Activated CD4-positive, alpha-beta T cell treated with anti-CD3 and anti-CD28 coated beads for 1 hour (primary cell): ENCODE results near the gene IL18.
"Not testable (repeated sequence)": the region's sequence is repeated elsewhere in the genome, so short reads cannot be mapped to it uniquely, and the experiment has no call there.

Experiments used
- DNase-seq: peaks from one replicate; pipeline ENCODE4 v3.0.0-alpha.2; 2020

IL18 gene

GRCh38 chr11:112115386-112115785 is 48.5 kb downstream of the IL18 start:
- DNase-seq: no peak

DNA sequence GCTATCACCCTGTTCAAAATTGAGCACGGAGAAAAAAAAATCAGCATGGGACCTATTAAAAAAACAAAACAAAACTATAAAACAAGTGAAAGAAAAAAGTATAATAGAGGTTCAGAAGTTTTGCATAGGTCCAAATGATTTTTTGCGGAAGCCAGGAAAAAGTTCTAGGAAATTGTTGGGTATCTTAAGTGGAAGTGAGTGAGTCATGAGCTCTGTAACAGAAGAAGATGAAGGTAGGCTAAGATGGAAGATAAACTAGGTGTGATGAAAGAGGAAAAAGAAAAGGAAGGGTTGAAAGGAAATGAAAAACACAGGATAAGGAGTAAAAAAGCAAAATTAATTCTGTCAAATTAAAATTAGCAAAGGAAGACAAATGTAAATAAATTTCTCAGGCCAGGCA is 49.4 kb downstream of the IL18 start:
- no peak for DNase-seq

GRCh38 chr11:112113539-112114457 is 50.1 kb downstream of the IL18 start:
- no peak for DNase-seq

GRCh38 chr11:112106070-112106469 is 57.8 kb downstream of the IL18 start:
- DNase-seq: no peak

- no peak for DNase-seq
These were observed 60.4 kb downstream of the IL18 start for GRCh38 chr11:112103446-112103845.

- no peak for DNase-seq
These were observed 63.4 kb downstream of the IL18 start for GRCh38 chr11:112100462-112100861.

- DNase-seq: no peak
These were observed 66.0 kb downstream of the IL18 start for GRCh38 chr11:112097734-112098528.

DNA sequence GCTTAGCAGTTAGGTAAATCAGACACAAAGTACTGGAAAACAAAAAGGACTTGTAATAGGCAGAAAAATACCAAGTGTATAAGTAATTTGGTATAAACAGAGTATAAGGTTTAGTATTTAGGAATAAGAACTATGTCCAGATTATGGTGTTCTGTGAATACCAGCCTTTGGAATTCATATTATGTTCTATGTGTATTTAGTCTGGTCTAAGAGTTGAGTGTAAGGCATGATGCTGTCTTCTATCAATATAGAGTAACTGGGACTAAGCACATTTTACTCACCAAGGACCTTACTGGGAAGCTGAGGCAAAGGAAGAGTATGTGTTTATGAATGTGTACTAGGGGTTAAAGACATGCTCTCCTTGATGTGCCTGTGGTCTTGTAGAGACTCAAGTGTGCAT is 67.7 kb downstream of the IL18 start:
- no peak for DNase-seq

- not testable (repeated sequence) for DNase-seq
These were observed 68.6 kb downstream of the IL18 start for GRCh38 chr11:112095302-112095701.
